Mesenchymal stem cell (in vitro differentiated cells and primary cell): ENCODE measurements around the gene ZNF837.

Source experiments
- DNase-seq: peaks from one replicate; pipeline ENCODE4 v3.0.0-alpha.2; 2013
- H2AFZ ChIP-seq: one replicate; pipeline ENCODE4 v1.6.1; 2013; ENCODE audit warnings: low read depth, mild to moderate bottlenecking, control low read depth, inconsistent platforms, low read length, moderate library complexity
- H2AK5ac ChIP-seq: 2 replicates; pipeline ENCODE4 v1.6.1; 2013; ENCODE audit warnings: low read length, moderate library complexity, mild to moderate bottlenecking, inconsistent platforms; ENCODE audit not compliant: severe bottlenecking
- H2BK120ac ChIP-seq: one replicate; pipeline ENCODE4 v1.6.1; 2013; ENCODE audit warnings: low read depth, mild to moderate bottlenecking, inconsistent platforms, low read length, moderate library complexity
- H2BK12ac ChIP-seq, 2 experiments: one replicate each; pipeline ENCODE4 v1.6.1; 2013; ENCODE audit warnings: inconsistent platforms in 2 of 2, low read length in 2 of 2, mild to moderate bottlenecking in 2 of 2, moderate library complexity in 2 of 2, control low read depth in 1 of 2
- H2BK15ac ChIP-seq: one replicate; pipeline ENCODE4 v1.6.1; 2013; ENCODE audit warnings: mild to moderate bottlenecking, low read depth, inconsistent platforms; ENCODE audit not compliant: poor library complexity, severe bottlenecking
- H2BK5ac ChIP-seq: 2 replicates; pipeline ENCODE4 v1.6.1; 2013; ENCODE audit warnings: low read depth, mild to moderate bottlenecking, low read length, control low read depth, inconsistent platforms; ENCODE audit not compliant: poor library complexity, severe bottlenecking
- H3K14ac ChIP-seq, 2 experiments: one replicate each; pipeline ENCODE4 v1.6.1; 2013; ENCODE audit warnings: inconsistent platforms in 2 of 2, low read length in 2 of 2, control low read depth in 1 of 2, mild to moderate bottlenecking in 1 of 2, moderate library complexity in 1 of 2
- H3K18ac ChIP-seq, 2 experiments: one replicate each; pipeline ENCODE4 v1.6.1; 2013; ENCODE audit warnings: inconsistent platforms in 2 of 2, low read length in 2 of 2, control low read depth in 1 of 2, low read depth in 1 of 2, mild to moderate bottlenecking in 1 of 2
- H3K23ac ChIP-seq, 2 experiments: one replicate each; pipeline ENCODE4 v1.6.1; 2013; ENCODE audit warnings: inconsistent platforms in 2 of 2, low read length in 2 of 2, mild to moderate bottlenecking in 2 of 2, moderate library complexity in 2 of 2, control low read depth in 1 of 2
- H3K27ac ChIP-seq: 2 replicates; pipeline ENCODE4 v1.5.1; 2013; ENCODE audit warnings: mild to moderate bottlenecking, moderate library complexity, low read length, control low read depth, inconsistent platforms; ENCODE audit not compliant: poor library complexity, severe bottlenecking
- H3K27me3 ChIP-seq, 2 experiments: 2 replicates each; pipeline versions ENCODE4 v1.6.1 to v1.7.0; 2013; ENCODE audit warnings: low read length in 2 of 2, mild to moderate bottlenecking in 2 of 2, moderate library complexity in 2 of 2, control low read depth in 1 of 2, inconsistent platforms in 1 of 2; ENCODE audit not compliant: control insufficient read depth in 1 of 2, insufficient read depth in 1 of 2
- H3K36me3 ChIP-seq, 2 experiments: 2 replicates each; pipeline versions ENCODE4 v1.6.1 to v1.7.0; 2013; ENCODE audit warnings: low read length in 2 of 2, control low read depth in 1 of 2, inconsistent platforms in 1 of 2, low read depth in 1 of 2, mild to moderate bottlenecking in 1 of 2; ENCODE audit not compliant: insufficient read depth in 2 of 2, control insufficient read depth in 1 of 2
- H3K4ac ChIP-seq, 2 experiments: one replicate each; pipeline ENCODE4 v1.6.1; 2013; ENCODE audit warnings: inconsistent platforms in 2 of 2, low read length in 2 of 2, mild to moderate bottlenecking in 2 of 2, moderate library complexity in 2 of 2, control low read depth in 1 of 2, low read depth in 1 of 2
- H3K4me1 ChIP-seq: 2 replicates; pipeline ENCODE4 v1.6.1; 2013; ENCODE audit warnings: low read depth, low read length, control low read depth; ENCODE audit not compliant: control insufficient read depth, insufficient read depth
- H3K4me2 ChIP-seq: 2 replicates; pipeline ENCODE4 v1.6.1; 2013; ENCODE audit warnings: low read length, mild to moderate bottlenecking, inconsistent platforms; ENCODE audit not compliant: poor library complexity, severe bottlenecking
- H3K4me3 ChIP-seq, 2 experiments: 2 replicates each; pipeline versions ENCODE4 v1.5.1 to v1.7.0; 2013; ENCODE audit warnings: low read length in 2 of 2, mild to moderate bottlenecking in 2 of 2, control low read depth in 1 of 2, low read depth in 1 of 2; ENCODE audit not compliant: insufficient read depth in 1 of 2
- H3K79me1 ChIP-seq: replicated peaks from 2 replicates; pipeline ENCODE4 v1.6.1; 2013; ENCODE audit warnings: mild to moderate bottlenecking, control low read depth, low read length, inconsistent platforms; ENCODE audit not compliant: poor library complexity, severe bottlenecking
- H3K9ac ChIP-seq: 2 replicates; pipeline ENCODE4 v1.7.0; 2013; ENCODE audit warnings: mild to moderate bottlenecking, low read length, moderate library complexity
- H3K9me3 ChIP-seq: 2 replicates; pipeline ENCODE4 v1.7.0; 2013; ENCODE audit warnings: mild to moderate bottlenecking, low read length; ENCODE audit not compliant: control insufficient read depth
- H4K8ac ChIP-seq: one replicate; pipeline ENCODE4 v1.6.1; 2013; ENCODE audit warnings: inconsistent platforms, mild to moderate bottlenecking, low read length, moderate library complexity
- H4K91ac ChIP-seq: one replicate; pipeline ENCODE4 v1.6.1; 2013; ENCODE audit warnings: mild to moderate bottlenecking, low read length, inconsistent platforms
- WGBS: methylation state at CpG from one replicate; pipeline ENCODE4 v1.1.7; 2013; ENCODE audit warnings: mixed read lengths; 5-methylcytosine and 5-hydroxymethylcytosine counted together

Gene ZNF837

GRCh38 chr19:58326501-58326913 lies 54.3 kb downstream of the ZNF837 start:
- Histone ChIP-seq H2BK120ac (no peak overlapping the region), H3K4me3 (peak overlapping the region; percentile 97 to 99), H2BK12ac (peak overlapping the region; percentile 23 to 34), H3K79me1 (peaks cover 38% of the 10 kb centered on the region), H3K23ac (peak overlapping the region in 1 of 2 experiments; percentile 16), H3K18ac (peak overlapping the region in 1 of 2 experiments; percentile 83), H3K14ac (peak overlapping the region in 1 of 2 experiments; percentile 91), H2BK15ac (no peak overlapping the region), H3K4me1 (peaks cover 21% of the 10 kb centered on the region), H3K4me2 (peak overlapping the region; percentile 93), H3K36me3 (peaks cover 5 to 21% of the 10 kb centered on the region in 2 experiments), H2AFZ (peak overlapping the region; percentile 78), H4K8ac (peak overlapping the region; percentile 80), H4K91ac (peak overlapping the region; percentile 80), H3K9me3 (no peaks in the 10 kb centered on the region), H3K27me3 (no peaks in the 10 kb centered on the region), H3K27ac (no peak overlapping the region), H3K4ac (peak overlapping the region; percentile 62 to 78), H2AK5ac (no peak overlapping the region), H2BK5ac (no peak overlapping the region), H3K9ac (peak overlapping the region; percentile 93)
- no peak for DNase-seq
- 4% methylated on average over 9 of the region's 9 CpGs for WGBS

- H4K8ac ChIP-seq: no peak overlapping the region
- WGBS: 82% methylated on average over 6 of the region's 6 CpGs
- H3K27ac ChIP-seq: no peak overlapping the region
These were observed 55.4 kb downstream of the ZNF837 start for GRCh38 chr19:58325311-58326022.

GRCh38 chr19:58319241-58319640 lies 61.6 kb downstream of the ZNF837 start:
- Histone ChIP-seq H2BK120ac (no peak overlapping the region), H3K18ac (no peak overlapping the region), H3K27ac (no peak overlapping the region), H3K4me2 (no peak overlapping the region), H3K4me3 (no peak overlapping the region), H3K27me3 (no peaks in the 10 kb centered on the region), H2BK5ac (no peak overlapping the region), H2BK15ac (no peak overlapping the region), H3K14ac (no peak overlapping the region), H2BK12ac (no peak overlapping the region), H3K9me3 (no peaks in the 10 kb centered on the region), H3K79me1 (peaks cover 35% of the 10 kb centered on the region), H3K9ac (no peak overlapping the region), H4K8ac (no peak overlapping the region), H3K36me3 (peaks cover 31 to 50% of the 10 kb centered on the region in 2 experiments), H3K4ac (no peak overlapping the region), H4K91ac (no peak overlapping the region), H2AFZ (no peak overlapping the region), H2AK5ac (no peak overlapping the region), H3K23ac (no peak overlapping the region), H3K4me1 (no peaks in the 10 kb centered on the region)
- 98% methylated on average over 10 of the region's 10 CpGs for WGBS
- no peak for DNase-seq

More at GRCh38 chr19:58325311-58326022, 55.4 kb downstream of the ZNF837 start:
- H2BK120ac ChIP-seq: no peak overlapping the region
- H2AK5ac ChIP-seq: no peak overlapping the region
- H3K9me3 ChIP-seq: no peaks in the 10 kb centered on the region
- H2BK15ac ChIP-seq: no peak overlapping the region
- H3K9ac ChIP-seq: peak overlapping the region; percentile 93
- H3K4ac ChIP-seq: no peak overlapping the region
- H4K91ac ChIP-seq: no peak overlapping the region
- peak overlapping the region; percentile 3 for H3K4me2 ChIP-seq
- H3K14ac ChIP-seq: no peak overlapping the region
- H3K18ac ChIP-seq: no peak overlapping the region
- no peak overlapping the region for H3K23ac ChIP-seq
- no peaks in the 10 kb centered on the region for H3K27me3 ChIP-seq
- no peak overlapping the region for H2BK5ac ChIP-seq
- H3K36me3 ChIP-seq: peaks cover 5 to 25% of the 10 kb centered on the region in 2 experiments
- H3K79me1 ChIP-seq: peaks cover 41% of the 10 kb centered on the region
- no peak overlapping the region for H2BK12ac ChIP-seq
- H3K4me1 ChIP-seq: peaks cover 21% of the 10 kb centered on the region
- DNase-seq: peak; percentile 12
- peak overlapping the region in 1 of 2 experiments; percentile 99 for H3K4me3 ChIP-seq
- H2AFZ ChIP-seq: no peak overlapping the region

- Histone ChIP-seq H2BK15ac (no peak overlapping the region), H3K23ac (no peak overlapping the region), H3K18ac (no peak overlapping the region), H4K91ac (no peak overlapping the region), H3K4me2 (no peak overlapping the region), H2BK120ac (no peak overlapping the region), H2AFZ (no peak overlapping the region), H3K4me3 (no peak overlapping the region), H3K14ac (no peak overlapping the region), H2BK12ac (no peak overlapping the region), H3K9me3 (no peaks in the 10 kb centered on the region), H3K27me3 (no peaks in the 10 kb centered on the region), H3K9ac (no peak overlapping the region), H3K27ac (no peak overlapping the region), H2BK5ac (no peak overlapping the region), H3K36me3 (peaks cover 34 to 58% of the 10 kb centered on the region in 2 experiments), H2AK5ac (no peak overlapping the region), H3K4me1 (no peaks in the 10 kb centered on the region), H4K8ac (no peak overlapping the region), H3K4ac (no peak overlapping the region), H3K79me1 (peaks cover 32% of the 10 kb centered on the region)
- 94% methylated on average over 4 of the region's 4 CpGs for WGBS
- DNase-seq: no peak
These were observed 62.5 kb downstream of the ZNF837 start for GRCh38 chr19:58318297-58318696.
